T-helper 1 cell treated with Interleukin-12 subunit alpha and Interleukin-12 subunit beta and Interleukin-4 antibody, amounts not matched to agents 30 μg/mL and 1 μg/mL, for 36 hours (primary cell): ENCODE data around the gene SEMA3E.

ENCODE experiments used
- H3K27ac Mint-ChIP-seq: one replicate; pipeline ENCODE4 v1.8.0; 2021; ENCODE audit warnings: mild to moderate bottlenecking, mixed read lengths
- H3K27me3 Mint-ChIP-seq: one replicate; pipeline ENCODE4 v1.8.0; 2021; ENCODE audit warnings: low read depth, mixed read lengths
- H3K36me3 Mint-ChIP-seq: one replicate; pipeline ENCODE4 v1.8.0; 2021; ENCODE audit warnings: low read depth, mixed read lengths
- H3K4me1 Mint-ChIP-seq: one replicate; pipeline ENCODE4 v1.8.0; 2021; ENCODE audit warnings: low read depth, mixed read lengths
- H3K4me3 Mint-ChIP-seq: one replicate; pipeline ENCODE4 v1.8.0; 2021; ENCODE audit warnings: mild to moderate bottlenecking, moderate library complexity, mixed read lengths
- H3K9me3 Mint-ChIP-seq: one replicate; pipeline ENCODE4 v1.8.0; 2021; ENCODE audit warnings: mixed read lengths

The SEMA3E gene

DNA sequence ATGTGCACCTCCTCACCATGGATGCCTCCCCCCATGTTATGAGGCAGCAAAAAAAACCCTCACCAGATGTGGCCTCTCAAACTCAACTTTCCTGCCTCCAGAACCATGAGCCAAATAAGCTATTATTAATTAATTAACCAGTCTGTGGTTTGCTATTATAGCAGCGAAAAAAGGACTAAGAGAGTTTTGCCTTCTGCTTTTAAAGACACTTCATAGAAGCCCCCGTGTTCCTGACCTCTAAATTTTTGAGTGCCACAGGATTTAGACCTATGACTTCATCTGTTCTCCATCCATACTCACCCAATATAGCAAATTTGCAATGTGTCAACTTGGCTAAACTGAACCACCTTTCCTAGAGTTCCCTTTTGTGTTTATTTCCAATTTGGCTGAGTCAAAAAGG, 9.2 kb upstream of the SEMA3E start:
- H3K36me3 Mint-ChIP-seq, result no peaks in the 10 kb centered on the region
- no peak overlapping the region for H3K4me3 Mint-ChIP-seq

DNA sequence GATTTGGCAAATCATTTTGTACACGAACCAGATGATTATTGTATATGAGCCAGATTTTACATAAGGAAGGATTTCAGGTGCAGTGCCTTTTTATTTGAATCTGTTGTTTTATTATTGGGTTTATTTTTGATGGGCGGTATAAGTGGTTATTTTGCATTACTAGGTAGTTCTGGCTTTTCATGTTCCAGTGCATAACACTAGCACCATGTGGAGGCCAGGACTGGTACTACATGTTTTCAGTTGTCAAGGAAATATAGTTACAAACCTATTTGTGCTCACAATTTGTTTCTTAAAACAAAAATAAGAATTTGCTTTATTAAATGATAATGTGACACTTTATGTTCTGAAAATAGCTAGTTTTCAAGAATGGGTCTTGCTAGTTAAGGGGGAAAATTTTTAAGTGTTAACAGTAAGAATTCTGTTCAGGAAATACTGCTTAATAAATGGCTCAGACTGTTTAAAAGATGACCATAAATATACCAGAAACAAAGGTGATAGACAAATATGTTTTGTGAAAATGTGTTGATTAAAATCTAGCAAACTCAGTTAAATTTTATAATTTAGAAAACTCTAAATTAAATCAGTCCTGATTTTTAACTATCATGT, 7.1 kb upstream of the SEMA3E start:
- H3K27ac Mint-ChIP-seq, result no peak overlapping the region
- H3K9me3 Mint-ChIP-seq, result no peaks in the 10 kb centered on the region
- no peaks in the 10 kb centered on the region for H3K36me3 Mint-ChIP-seq
- no peaks in the 10 kb centered on the region for H3K27me3 Mint-ChIP-seq
- H3K4me1 Mint-ChIP-seq, result no peaks in the 10 kb centered on the region
- H3K4me3 Mint-ChIP-seq, result no peak overlapping the region

More for the DNA sequence above, 9.2 kb upstream of the SEMA3E start:
- Mint-ChIP-seq H3K9me3 (no peaks in the 10 kb centered on the region), H3K4me1 (no peaks in the 10 kb centered on the region), H3K27ac (no peak overlapping the region), H3K27me3 (no peaks in the 10 kb centered on the region)

DNA sequence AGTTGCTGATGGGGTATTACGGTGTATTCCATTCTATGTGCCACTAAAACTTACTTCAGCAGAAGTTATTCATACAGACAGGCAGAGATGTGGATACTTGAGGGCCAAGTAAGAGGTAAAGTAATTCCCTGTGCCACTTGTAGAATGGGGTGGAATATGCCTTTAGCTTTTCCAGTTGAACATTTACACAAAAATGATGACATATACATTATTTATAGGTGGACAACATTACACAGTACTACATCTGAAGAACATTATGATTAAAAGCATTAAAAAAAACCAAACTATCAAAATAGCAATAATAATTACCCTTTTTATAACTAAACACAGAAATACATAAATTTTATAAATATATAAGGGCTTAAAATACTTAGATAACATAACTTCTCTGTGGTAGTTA, 3.5 kb upstream of the SEMA3E start:
- no peaks in the 10 kb centered on the region for H3K9me3 Mint-ChIP-seq
- H3K27ac Mint-ChIP-seq, result no peak overlapping the region
- no peak overlapping the region for H3K4me3 Mint-ChIP-seq
- H3K27me3 Mint-ChIP-seq, result peaks cover 14% of the 10 kb centered on the region
- H3K36me3 Mint-ChIP-seq, result no peaks in the 10 kb centered on the region
- peaks cover 4% of the 10 kb centered on the region for H3K4me1 Mint-ChIP-seq

DNA sequence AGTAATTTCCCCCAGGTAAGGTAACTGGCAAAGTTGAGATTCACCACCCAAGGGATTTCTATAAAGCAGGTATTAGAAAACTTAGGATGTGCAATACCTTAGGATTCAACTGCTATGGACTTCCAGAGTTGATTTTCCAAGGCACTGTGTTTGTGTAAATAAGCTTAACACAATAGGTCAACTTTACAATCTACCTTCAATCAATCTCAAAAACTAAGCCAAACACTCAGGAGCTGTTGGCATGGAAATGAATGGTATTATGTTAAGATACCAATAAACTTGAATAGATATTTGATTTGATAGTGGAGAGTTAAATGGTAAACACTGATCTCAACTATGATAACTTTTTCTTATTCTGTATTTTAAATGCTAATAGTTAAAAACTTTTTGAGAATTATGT, 762 bp upstream of the SEMA3E start:
- no peak overlapping the region for H3K27ac Mint-ChIP-seq
- no peaks in the 10 kb centered on the region for H3K9me3 Mint-ChIP-seq
- H3K27me3 Mint-ChIP-seq, result peaks cover 14% of the 10 kb centered on the region
- H3K4me3 Mint-ChIP-seq, result no peak overlapping the region
- H3K36me3 Mint-ChIP-seq, result no peaks in the 10 kb centered on the region
- peaks cover 4% of the 10 kb centered on the region for H3K4me1 Mint-ChIP-seq

DNA sequence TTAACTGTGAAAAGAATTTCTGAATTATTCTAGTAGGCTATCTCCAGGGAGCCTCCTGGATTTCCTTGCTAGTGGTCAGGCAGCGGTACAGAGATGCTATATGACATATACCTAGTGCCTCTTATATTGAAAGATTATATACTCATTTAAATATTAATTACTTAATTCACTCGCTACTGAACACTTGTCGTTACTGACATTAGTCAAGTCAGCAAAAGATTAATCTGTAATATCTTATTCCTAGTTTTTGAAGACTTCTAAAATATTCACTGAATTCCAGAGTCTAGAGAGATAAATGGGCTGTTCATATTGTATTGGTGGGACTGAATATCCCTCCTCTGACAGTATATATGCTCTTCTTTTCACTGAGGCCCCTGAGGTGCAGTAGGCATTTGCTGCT, 2.9 kb downstream of the SEMA3E start:
- no peaks in the 10 kb centered on the region for H3K9me3 Mint-ChIP-seq
- no peaks in the 10 kb centered on the region for H3K36me3 Mint-ChIP-seq
- H3K4me3 Mint-ChIP-seq, result no peak overlapping the region
- H3K27me3 Mint-ChIP-seq, result peaks cover 14% of the 10 kb centered on the region
- H3K4me1 Mint-ChIP-seq, result peaks cover 4% of the 10 kb centered on the region
- no peak overlapping the region for H3K27ac Mint-ChIP-seq

DNA sequence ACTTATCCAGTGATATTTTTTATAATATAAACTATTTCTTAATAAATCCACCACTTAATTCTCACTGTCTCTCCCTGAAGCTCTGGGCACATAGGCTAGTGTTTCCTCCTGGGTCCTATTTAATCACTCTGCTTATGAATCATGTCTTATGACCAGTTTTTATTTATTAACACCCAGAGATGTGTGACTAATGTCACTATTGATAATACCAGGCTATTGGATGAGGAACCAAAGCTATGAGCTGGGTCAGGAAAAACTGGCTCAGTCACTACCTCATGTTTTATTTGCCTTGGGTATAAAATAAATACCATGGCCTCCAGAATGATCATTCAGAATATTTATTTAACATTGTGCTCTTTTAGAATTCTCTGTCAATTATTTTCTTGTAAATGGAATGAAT, 5.2 kb downstream of the SEMA3E start:
- peaks cover 9% of the 10 kb centered on the region for H3K27me3 Mint-ChIP-seq

DNA sequence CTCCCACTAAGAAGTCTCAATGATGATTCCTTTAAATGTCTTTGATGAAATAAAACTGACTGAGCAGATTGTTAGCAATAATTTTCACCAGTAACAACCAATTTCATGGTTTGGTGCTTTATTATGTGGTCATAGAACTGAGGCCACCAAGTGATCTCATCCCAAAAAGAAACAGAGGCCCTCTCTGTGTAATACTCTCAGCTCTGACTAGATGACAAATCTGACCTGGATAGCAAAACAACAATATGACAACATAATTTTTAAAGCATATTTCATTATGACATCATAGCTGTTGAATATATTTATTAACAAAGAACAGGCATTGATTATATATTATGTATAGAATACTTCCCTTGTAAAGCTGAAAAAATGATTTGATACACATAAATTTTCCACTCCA, 5.9 kb downstream of the SEMA3E start:
- Mint-ChIP-seq H3K4me1 (no peaks in the 10 kb centered on the region), H3K9me3 (no peaks in the 10 kb centered on the region), H3K4me3 (no peak overlapping the region), H3K36me3 (no peaks in the 10 kb centered on the region), H3K27ac (no peak overlapping the region), H3K27me3 (peaks cover 3% of the 10 kb centered on the region)

More for the DNA sequence above, 5.2 kb downstream of the SEMA3E start:
- Mint-ChIP-seq H3K4me3 (no peak overlapping the region), H3K36me3 (no peaks in the 10 kb centered on the region), H3K27ac (no peak overlapping the region), H3K4me1 (peaks cover 4% of the 10 kb centered on the region), H3K9me3 (no peaks in the 10 kb centered on the region)

DNA sequence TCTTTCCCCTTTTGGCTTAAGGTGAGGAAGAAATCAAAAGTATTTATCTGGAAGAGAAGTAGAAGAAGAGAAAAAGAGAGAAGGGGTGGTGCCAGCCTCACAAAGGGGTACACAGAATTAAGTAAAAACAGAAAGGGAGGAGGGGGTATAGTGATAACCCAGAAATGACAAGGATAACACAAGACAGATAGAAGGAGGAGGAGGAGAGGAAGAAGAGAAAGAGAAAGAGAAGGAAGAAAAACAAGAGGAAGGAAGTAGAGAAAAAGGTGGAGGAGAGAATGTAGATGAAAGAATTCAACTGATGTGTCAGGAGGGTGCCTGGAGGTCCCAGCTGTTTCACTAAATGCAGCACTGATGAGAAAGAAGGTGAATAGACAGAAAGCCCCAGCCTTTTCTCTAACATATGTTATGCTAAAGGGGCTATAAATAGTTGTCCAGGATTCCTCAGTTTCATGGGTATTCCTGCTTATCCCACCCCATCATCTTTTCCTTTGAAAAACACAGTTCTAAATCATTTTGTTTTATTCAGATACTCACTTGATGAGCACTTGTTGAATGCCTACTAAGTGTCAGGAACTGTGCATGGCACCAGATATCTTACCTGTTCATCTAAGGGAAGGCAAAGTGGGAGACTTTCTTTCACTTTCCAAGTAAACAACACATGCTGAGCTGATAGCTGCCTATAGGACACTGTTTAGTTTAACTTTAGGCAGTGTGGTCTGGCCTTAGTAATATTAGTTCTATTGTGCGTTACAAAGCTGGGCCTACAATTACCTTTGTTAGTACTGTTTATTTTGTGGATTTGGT, 8.0 kb downstream of the SEMA3E start:
- no peaks in the 10 kb centered on the region for H3K27me3 Mint-ChIP-seq
- H3K27ac Mint-ChIP-seq, result no peak overlapping the region

DNA sequence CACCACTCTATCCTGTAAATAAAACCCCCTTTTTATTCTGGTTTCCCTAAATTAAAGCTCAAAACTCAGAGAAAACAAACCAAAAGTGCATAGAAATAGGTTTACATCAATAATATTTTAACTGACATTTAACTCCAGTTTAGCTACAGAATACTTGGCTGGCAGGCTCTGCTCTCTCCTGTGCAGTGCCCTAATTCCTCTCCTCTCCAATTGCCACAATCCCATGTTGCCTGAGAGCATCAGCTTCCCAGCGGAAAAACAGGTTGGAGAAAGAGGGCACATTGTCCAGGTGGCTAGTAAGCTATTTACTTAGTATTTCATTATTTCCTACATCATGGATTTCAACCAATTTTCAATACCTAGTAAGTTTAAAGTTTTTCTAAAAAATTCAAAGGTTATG, 8.7 kb downstream of the SEMA3E start:
- no peaks in the 10 kb centered on the region for H3K9me3 Mint-ChIP-seq
- H3K27me3 Mint-ChIP-seq, result no peaks in the 10 kb centered on the region
- H3K36me3 Mint-ChIP-seq, result no peaks in the 10 kb centered on the region
- H3K27ac Mint-ChIP-seq, result no peak overlapping the region
- H3K4me3 Mint-ChIP-seq, result no peak overlapping the region
- H3K4me1 Mint-ChIP-seq, result no peaks in the 10 kb centered on the region

More for the DNA sequence above, 8.0 kb downstream of the SEMA3E start:
- Mint-ChIP-seq H3K4me3 (no peak overlapping the region), H3K36me3 (no peaks in the 10 kb centered on the region), H3K9me3 (no peaks in the 10 kb centered on the region), H3K4me1 (no peaks in the 10 kb centered on the region)

DNA sequence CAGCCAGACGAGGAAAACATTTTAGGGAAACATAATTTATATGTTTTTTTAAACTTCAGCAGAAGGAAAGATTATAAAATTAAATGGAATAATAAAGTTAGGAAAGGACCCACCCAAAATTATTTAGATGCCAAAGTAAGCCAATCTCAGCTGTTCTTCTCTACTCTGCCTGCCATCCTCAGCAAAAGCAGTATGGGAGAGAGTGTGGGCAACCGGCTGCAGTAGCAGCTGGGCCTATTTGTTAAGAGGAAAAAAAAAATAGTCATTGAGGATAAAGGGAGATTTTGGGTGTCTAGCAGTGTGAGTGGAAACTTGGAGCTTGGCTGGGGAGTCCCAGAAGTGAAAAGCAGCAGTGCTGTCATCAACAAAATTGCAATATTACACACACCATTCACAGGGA, 15.4 kb downstream of the SEMA3E start:
- no peaks in the 10 kb centered on the region for H3K4me1 Mint-ChIP-seq

DNA sequence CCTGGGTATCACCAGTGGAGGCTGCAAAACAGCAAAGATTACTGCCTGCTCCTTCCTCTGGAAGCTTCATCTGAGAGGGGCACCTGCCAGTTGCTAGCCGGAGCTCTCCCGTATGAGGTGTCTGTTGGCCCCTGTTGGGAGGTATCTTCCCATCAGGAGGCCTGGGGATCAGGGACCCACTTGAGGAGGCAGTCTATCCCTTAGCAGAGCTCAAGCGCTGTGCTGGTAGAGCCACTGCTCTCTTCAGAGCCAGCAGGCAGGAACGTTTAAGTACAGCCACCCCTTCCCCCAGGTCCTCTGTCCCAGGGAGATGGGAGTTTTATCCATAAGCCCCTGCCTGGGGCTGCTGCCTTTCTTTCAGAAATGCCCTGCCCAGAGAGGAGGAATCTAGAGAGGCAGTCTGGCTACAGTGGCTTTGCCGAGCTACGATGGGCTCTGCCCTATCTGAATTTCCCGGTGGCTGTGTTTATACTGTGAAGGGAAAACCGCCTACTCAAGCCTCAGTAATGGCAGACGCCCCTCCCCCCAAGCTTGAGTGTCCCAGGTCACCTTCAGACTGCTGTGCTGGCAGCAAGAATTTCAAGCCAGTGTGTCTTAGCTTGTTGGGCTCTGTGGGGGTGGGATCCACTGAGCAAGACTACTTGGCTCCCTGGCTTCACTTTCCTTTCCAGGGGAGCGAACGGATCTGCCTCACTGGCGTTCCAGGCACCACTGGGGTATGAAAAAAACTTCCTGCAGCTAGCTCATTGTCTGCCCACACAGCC, 19.6 kb downstream of the SEMA3E start:
- no peaks in the 10 kb centered on the region for H3K36me3 Mint-ChIP-seq
- H3K27me3 Mint-ChIP-seq, result no peaks in the 10 kb centered on the region
- no peak overlapping the region for H3K27ac Mint-ChIP-seq
- no peaks in the 10 kb centered on the region for H3K9me3 Mint-ChIP-seq
- H3K4me1 Mint-ChIP-seq, result no peaks in the 10 kb centered on the region
- no peak overlapping the region for H3K4me3 Mint-ChIP-seq

More for the DNA sequence above, 15.4 kb downstream of the SEMA3E start:
- H3K27me3 Mint-ChIP-seq, result no peaks in the 10 kb centered on the region
- no peak overlapping the region for H3K27ac Mint-ChIP-seq
- no peak overlapping the region for H3K4me3 Mint-ChIP-seq
- H3K36me3 Mint-ChIP-seq, result no peaks in the 10 kb centered on the region
- no peaks in the 10 kb centered on the region for H3K9me3 Mint-ChIP-seq

DNA sequence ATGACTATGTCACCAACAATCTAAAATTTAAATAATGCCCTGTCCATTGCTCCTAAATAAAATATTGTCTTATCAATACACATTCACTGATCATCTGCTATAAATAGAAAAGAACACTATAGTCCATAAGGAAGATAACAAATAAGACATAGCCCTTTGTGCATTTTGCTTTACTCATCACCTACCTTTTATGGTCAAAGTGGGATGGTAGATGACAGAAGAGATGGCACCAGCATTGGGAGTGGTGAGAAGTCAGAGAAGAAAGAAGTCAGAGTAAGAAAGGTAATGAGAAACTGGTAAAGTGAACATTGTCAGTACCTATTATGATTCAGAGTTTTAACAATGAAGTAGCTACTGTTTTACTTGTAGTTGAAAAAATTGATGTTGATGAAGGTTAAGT, 31.1 kb downstream of the SEMA3E start:
- Mint-ChIP-seq H3K4me1 (no peaks in the 10 kb centered on the region), H3K27me3 (no peaks in the 10 kb centered on the region), H3K4me3 (no peak overlapping the region), H3K27ac (no peak overlapping the region), H3K36me3 (no peaks in the 10 kb centered on the region), H3K9me3 (no peaks in the 10 kb centered on the region)

DNA sequence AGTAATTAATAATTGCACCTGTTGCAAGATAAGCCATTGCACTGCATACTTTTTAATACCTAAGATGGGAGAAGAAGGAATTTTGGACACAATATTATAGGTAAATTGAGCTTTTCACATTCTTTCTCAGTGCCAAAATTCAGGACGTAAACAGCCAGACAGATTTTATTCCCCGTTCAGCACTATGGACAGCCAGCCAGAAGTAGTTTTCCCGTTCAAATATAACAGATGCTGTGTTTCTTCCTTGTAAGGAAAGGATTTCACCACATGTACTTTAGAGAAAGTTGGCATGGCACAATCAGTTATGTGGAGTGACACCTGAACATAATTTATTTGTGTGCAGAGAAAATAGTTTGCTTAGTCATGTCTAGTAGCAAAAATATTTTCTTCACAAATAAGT, 34.8 kb downstream of the SEMA3E start:
- Mint-ChIP-seq H3K4me1 (no peaks in the 10 kb centered on the region), H3K9me3 (no peaks in the 10 kb centered on the region), H3K36me3 (no peaks in the 10 kb centered on the region), H3K4me3 (no peak overlapping the region), H3K27ac (no peak overlapping the region), H3K27me3 (no peaks in the 10 kb centered on the region)

DNA sequence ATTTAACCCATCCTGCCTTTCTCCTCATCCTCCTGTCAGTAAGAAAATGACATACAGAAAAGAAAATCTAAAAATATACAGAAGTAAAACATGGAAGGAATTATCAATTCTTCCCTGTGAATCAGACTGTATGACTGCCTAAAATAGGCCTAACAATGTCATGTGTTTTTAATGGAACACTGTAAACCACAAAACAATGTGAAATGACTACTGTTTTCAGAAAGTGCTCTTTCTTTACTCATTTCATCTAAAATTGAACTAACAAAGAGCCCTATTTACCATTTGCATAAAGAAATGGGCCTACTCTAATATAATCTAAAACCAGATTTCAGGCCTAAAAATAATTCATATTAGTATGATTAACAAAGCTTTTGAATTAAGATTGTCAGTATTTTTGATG, 35.7 kb downstream of the SEMA3E start:
- Mint-ChIP-seq H3K27me3 (no peaks in the 10 kb centered on the region), H3K4me3 (no peak overlapping the region), H3K4me1 (no peaks in the 10 kb centered on the region), H3K27ac (no peak overlapping the region), H3K9me3 (no peaks in the 10 kb centered on the region), H3K36me3 (no peaks in the 10 kb centered on the region)

DNA sequence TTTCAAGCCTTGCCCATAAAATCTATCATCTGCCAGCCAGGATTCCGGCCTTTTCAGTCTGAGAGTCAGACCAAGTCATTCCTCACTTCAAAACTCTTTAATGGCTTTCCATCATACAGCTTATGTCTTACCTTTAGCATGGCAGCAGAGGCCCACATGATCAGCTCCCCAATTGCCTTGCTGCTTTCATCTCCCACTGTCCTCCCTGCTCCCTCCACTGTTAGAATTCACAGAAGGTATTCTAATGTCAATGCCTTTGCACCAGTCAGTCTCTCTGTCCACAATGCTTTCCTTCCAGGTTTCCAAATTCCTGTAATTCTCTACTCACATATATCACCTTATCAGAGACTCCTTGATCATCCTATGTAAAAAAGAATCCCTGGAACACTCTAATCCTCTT, 37.2 kb downstream of the SEMA3E start:
- no peaks in the 10 kb centered on the region for H3K27me3 Mint-ChIP-seq
- no peaks in the 10 kb centered on the region for H3K4me1 Mint-ChIP-seq
- H3K4me3 Mint-ChIP-seq, result no peak overlapping the region
- no peak overlapping the region for H3K27ac Mint-ChIP-seq
- H3K9me3 Mint-ChIP-seq, result no peaks in the 10 kb centered on the region
- H3K36me3 Mint-ChIP-seq, result no peaks in the 10 kb centered on the region
